ENCODE results near the gene GEMIN2. TPM values are rescaled to one million over a fixed set of nuclear protein-coding genes. Genes with fewer than 3 reads are reported as not detected.
A peak's percentile ranks its signal among the peaks of the same experiment; 100 is the strongest.
"Not testable (repeated sequence)": the region's sequence is repeated elsewhere in the genome, so short reads cannot be mapped to it uniquely, and the experiment has no call there.

The GEMIN2 gene
- total RNA-seq, 1 donor from 2014 or later, result 24.3 TPM

- peak overlapping the region; percentile 90 for H3K4me3 Mint-ChIP-seq (ENCODE audit: low read depth)
- DNase-seq (ENCODE audit: low spot score, unreplicated experiment), result no peak
- H3K36me3 Mint-ChIP-seq (ENCODE audit: insufficient read depth), result peaks cover 5% of the 10 kb centered on the region
- no peaks in the 10 kb centered on the region for H3K9me3 Mint-ChIP-seq (ENCODE audit: low read depth)
- TF ChIP-seq CTCF (IDR thresholded peaks at IDR 0.05; ENCODE audit: unreplicated experiment), result no peak
- no peaks in the 10 kb centered on the region for H3K27me3 Mint-ChIP-seq
- H3K4me1 Mint-ChIP-seq (ENCODE audit: low read depth), result peaks cover 10% of the 10 kb centered on the region
- H3K27ac Mint-ChIP-seq, result peak overlapping the region; percentile 92
Measured at GRCh38 chr14:39113685-39114072, 444 bp upstream of the GEMIN2 start.

DNA sequence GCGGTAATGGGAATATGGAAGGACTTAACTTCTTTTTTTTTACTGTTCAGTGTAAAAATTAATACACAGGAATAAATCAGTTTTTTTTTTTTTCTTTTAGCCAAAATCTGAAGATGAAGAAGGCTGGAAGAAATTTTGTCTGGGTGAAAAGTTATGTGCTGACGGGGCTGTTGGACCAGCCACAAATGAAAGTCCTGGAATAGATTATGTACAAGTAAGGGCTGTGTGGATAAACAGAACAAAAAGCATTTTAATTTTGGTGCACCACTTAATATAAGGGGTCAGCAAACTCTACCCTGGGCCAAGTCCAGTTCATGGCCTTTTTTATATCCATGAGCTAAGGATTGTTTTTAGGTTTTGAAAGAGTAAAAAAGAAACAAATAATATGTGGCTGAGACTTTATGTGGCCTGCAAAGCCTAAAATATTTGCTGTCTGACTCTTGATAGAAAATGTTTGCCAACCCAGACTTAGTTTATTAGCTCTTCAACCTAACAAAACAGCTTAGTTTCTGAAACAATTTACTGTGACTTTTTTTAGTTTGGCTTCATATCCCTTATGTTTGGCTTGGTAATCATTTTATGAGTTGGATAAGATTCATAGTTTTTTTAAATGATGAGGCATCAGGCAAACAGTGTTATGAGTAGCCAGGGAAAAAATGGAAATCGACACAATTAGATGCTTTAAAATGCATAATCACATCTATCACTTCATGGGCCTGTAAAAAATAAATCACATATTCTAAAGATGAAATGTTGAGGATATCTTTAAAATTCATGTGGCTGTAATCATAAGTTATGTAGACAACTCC is 8.4 kb downstream of the GEMIN2 start:
- no peak for TF ChIP-seq CTCF (IDR thresholded peaks at IDR 0.05; ENCODE audit: unreplicated experiment)
- Mint-ChIP-seq H3K9me3 (ENCODE audit: low read depth) (no peaks in the 10 kb centered on the region), H3K36me3 (ENCODE audit: insufficient read depth) (peaks cover 7% of the 10 kb centered on the region), H3K27me3 (no peaks in the 10 kb centered on the region), H3K27ac (no peak overlapping the region), H3K4me3 (ENCODE audit: low read depth) (no peak overlapping the region), H3K4me1 (ENCODE audit: low read depth) (no peaks in the 10 kb centered on the region)
- no peak for DNase-seq (ENCODE audit: low spot score, unreplicated experiment)

- not testable (repeated sequence) for H3K27me3 Mint-ChIP-seq; H3K4me3 Mint-ChIP-seq (ENCODE audit: low read depth); DNase-seq (ENCODE audit: low spot score, unreplicated experiment); H3K9me3 Mint-ChIP-seq (ENCODE audit: low read depth); H3K27ac Mint-ChIP-seq; H3K4me1 Mint-ChIP-seq (ENCODE audit: low read depth)
- peaks cover 25% of the 10 kb centered on the region for H3K36me3 Mint-ChIP-seq (ENCODE audit: insufficient read depth)
Measured at GRCh38 chr14:39137835-39138234, 23.7 kb downstream of the GEMIN2 start.

DNA sequence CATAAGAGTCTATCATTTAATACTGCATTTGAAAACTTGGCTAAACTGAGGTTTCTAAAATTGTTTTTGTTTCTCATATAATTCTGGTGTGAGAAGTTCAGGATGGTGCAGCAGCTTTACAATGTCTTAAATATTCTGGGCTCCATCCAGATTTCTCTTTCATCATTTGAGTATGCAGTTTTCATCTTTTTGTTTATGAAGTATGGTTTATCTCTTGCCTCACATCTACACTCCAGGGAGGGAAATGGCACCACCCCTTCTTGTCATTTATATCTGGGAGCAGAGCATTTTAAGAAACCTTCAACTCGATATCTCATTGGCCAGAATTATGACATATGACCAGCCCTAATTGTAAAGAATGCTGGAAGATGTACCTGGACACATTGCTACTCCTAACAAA is 24.3 kb downstream of the GEMIN2 start:
- Mint-ChIP-seq H3K36me3 (ENCODE audit: insufficient read depth) (peaks cover 29% of the 10 kb centered on the region), H3K27ac (no peak overlapping the region), H3K4me3 (ENCODE audit: low read depth) (no peak overlapping the region)

DNA sequence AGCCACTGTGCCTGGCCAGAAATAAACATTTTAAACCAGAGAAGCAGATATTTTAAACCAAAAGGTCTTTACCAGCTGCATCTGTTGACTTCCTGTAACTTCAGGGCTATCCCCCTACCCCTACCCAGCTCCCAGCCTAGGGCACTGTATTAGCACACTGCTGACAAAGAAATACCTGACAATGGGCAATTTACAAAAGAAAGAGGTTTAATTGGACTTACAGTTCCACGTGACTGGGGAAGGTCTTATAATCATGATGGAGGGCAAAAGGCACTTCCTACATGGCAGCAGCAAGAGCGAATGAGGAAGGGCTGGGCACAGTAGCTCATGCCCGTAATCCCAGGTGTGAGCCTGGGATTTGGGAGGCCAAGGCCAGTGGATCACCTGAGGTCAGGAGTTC is 26.0 kb downstream of the GEMIN2 start:
- Mint-ChIP-seq H3K4me1 (ENCODE audit: low read depth) (no peaks in the 10 kb centered on the region), H3K27ac (peak overlapping the region; percentile 19), H3K27me3 (no peaks in the 10 kb centered on the region), H3K36me3 (ENCODE audit: insufficient read depth) (peaks cover 27% of the 10 kb centered on the region), H3K4me3 (ENCODE audit: low read depth) (no peak overlapping the region), H3K9me3 (ENCODE audit: low read depth) (peaks cover 6% of the 10 kb centered on the region)
- TF ChIP-seq CTCF (IDR thresholded peaks at IDR 0.05; ENCODE audit: unreplicated experiment), result no peak
- no peak for DNase-seq (ENCODE audit: low spot score, unreplicated experiment)

More for the DNA sequence above, 24.3 kb downstream of the GEMIN2 start:
- TF ChIP-seq CTCF (IDR thresholded peaks at IDR 0.05; ENCODE audit: unreplicated experiment), result no peak
- DNase-seq (ENCODE audit: low spot score, unreplicated experiment), result no peak
- H3K27me3 Mint-ChIP-seq, result no peaks in the 10 kb centered on the region
- no peaks in the 10 kb centered on the region for H3K4me1 Mint-ChIP-seq (ENCODE audit: low read depth)
- peaks cover 6% of the 10 kb centered on the region for H3K9me3 Mint-ChIP-seq (ENCODE audit: low read depth)

GRCh38 chr14:39141623-39142022 is 27.5 kb downstream of the GEMIN2 start:
- not testable (repeated sequence) for H3K27me3 Mint-ChIP-seq; H3K4me1 Mint-ChIP-seq (ENCODE audit: low read depth); H3K9me3 Mint-ChIP-seq (ENCODE audit: low read depth); H3K4me3 Mint-ChIP-seq (ENCODE audit: low read depth); DNase-seq (ENCODE audit: low spot score, unreplicated experiment); H3K27ac Mint-ChIP-seq
- H3K36me3 Mint-ChIP-seq (ENCODE audit: insufficient read depth), result peaks cover 26% of the 10 kb centered on the region

DNA sequence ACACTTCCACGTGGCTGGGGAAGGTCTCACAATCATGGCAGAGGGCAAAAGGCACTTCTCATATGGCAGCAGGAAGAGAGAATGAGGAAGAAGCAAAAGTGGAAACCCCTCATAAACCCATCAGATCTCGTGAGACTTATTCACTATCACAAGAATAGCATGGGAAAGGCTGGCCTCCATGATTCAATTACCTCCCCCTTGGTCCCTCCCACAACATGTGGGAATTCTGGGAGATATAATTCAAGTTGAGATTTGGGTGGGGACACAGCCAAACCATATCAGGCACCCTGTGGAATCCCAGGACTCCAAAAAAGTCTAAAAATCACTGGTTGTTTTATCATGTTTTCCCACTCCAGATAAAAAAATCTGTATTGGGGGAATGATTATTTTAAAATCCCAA is 29.1 kb downstream of the GEMIN2 start:
- H3K27me3 Mint-ChIP-seq; DNase-seq (ENCODE audit: low spot score, unreplicated experiment); H3K9me3 Mint-ChIP-seq (ENCODE audit: low read depth); H3K4me3 Mint-ChIP-seq (ENCODE audit: low read depth); H3K27ac Mint-ChIP-seq; H3K4me1 Mint-ChIP-seq (ENCODE audit: low read depth): not testable (repeated sequence)
- peaks cover 31% of the 10 kb centered on the region for H3K36me3 Mint-ChIP-seq (ENCODE audit: insufficient read depth)

Data from progenitor cell of endocrine pancreas (in vitro differentiated cells).